ENCODE data around the gene DTNBP1.

The DTNBP1 gene

DNA sequence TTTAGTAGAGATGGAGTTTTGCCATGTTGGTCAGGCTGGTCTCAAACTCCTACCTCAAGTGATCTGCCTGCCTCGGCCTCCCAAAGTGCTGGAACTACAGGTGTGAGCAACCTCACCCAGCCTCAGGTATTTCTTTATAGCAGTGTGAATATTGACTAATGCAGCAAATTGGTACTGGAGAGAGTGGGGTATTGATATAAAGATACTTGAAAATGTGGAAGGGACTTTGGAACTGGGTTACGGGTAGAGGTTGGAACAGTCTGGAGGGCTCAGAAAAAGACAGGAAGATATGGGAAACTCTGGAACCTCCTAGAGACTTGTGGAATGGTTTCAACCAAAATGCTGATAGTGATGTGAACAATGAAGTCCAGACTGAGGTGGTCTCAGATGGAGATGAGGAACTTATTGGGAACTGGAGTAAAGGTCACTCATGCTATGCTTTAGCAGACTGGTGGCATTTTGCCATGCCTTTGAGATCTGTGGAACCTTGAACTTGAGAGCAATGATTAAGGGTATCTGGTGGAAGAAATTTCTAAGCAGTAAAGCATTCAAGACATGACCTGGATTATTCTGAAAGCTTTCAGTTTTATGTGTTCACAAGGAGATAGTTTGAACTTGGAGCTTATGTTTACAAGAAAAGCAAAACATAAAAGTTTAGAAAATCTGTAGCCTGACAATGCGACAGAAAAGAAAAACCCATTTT lies 127.2 kb downstream of the DTNBP1 start:
- H3K4me3 ChIP-seq (ENCODE audit: low read depth, low read length) = no peak overlapping the region
- in situ Hi-C loops (cut with HindIII; ENCODE audit: low sequenced_read_pairs) = no loop called here
- no peak for DNase-seq (ENCODE audit: low read depth, low spot score)
- TF ChIP-seq, protein P1, sequence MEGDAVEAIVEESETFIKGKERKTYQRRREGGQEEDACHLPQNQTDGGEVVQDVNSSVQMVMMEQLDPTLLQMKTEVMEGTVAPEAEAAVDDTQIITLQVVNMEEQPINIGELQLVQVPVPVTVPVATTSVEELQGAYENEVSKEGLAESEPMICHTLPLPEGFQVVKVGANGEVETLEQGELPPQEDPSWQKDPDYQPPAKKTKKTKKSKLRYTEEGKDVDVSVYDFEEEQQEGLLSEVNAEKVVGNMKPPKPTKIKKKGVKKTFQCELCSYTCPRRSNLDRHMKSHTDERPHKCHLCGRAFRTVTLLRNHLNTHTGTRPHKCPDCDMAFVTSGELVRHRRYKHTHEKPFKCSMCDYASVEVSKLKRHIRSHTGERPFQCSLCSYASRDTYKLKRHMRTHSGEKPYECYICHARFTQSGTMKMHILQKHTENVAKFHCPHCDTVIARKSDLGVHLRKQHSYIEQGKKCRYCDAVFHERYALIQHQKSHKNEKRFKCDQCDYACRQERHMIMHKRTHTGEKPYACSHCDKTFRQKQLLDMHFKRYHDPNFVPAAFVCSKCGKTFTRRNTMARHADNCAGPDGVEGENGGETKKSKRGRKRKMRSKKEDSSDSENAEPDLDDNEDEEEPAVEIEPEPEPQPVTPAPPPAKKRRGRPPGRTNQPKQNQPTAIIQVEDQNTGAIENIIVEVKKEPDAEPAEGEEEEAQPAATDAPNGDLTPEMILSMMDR (IDR thresholded peaks at IDR 0.05; ENCODE audit: low read depth, low read length) = no peak

DNA sequence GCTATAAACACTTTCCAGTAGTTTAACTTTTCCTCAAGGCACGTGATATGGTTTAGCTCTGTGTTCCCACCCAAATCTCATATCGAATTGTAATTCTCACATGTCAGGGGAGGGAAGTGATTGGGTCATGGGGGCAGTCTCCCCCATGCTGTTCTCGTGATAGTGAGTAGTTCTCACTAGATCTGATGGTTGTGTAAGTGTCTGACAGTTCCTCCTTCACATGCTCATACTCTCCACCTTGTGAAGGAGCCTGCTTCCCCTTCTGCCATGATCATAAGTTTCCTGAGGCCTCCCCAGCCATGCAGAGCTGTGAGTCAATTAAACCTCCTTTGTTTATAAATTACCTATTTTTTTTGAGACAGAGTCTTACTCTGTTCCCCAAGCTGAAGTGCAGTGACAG lies 127.9 kb downstream of the DTNBP1 start:
- no peak for DNase-seq (ENCODE audit: low read depth, low spot score)
- TF ChIP-seq, protein P1 (IDR thresholded peaks at IDR 0.05; ENCODE audit: low read depth, low read length) = no peak
- H3K4me3 ChIP-seq (ENCODE audit: low read depth, low read length) = no peak overlapping the region
- in situ Hi-C loops (cut with HindIII; ENCODE audit: low sequenced_read_pairs) = no loop called here

DNA sequence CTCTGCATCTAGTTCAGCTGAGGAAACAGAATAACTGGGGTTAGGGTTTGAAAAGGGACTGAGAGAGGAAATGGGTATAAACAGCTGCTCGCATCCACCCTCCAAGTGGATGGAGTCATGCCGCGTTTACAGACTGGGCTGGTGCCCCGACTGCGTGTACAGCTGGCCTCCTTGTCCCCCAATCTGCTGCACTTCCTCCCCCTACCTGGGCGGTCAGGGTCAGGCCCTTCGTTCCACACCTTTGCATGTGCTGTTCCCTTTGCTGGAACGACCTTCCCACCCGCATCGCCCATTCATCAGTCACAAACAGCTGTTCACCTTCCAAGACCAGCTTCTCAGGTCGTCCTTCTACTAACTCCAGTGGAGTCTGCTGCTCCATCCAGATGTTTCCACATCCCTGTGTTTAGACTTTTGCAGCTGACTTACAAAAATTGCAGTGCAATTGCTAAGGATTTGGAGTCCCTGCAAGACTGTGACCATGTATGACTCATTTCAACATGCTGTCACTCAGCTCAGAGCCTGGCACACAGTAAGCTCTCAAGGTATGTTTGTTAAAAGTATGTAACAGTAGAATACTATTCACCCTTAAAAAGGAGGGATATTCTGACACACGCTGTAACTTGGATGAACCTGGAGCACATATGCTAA lies 129.3 kb downstream of the DTNBP1 start:
- TF ChIP-seq, protein P1 (IDR thresholded peaks at IDR 0.05; ENCODE audit: low read depth, low read length) = no peak
- DNase-seq (ENCODE audit: low read depth, low spot score) = no peak
- in situ Hi-C loops (cut with HindIII; ENCODE audit: low sequenced_read_pairs) = no loop called here
- no peak overlapping the region for H3K4me3 ChIP-seq (ENCODE audit: low read depth, low read length)

DNA sequence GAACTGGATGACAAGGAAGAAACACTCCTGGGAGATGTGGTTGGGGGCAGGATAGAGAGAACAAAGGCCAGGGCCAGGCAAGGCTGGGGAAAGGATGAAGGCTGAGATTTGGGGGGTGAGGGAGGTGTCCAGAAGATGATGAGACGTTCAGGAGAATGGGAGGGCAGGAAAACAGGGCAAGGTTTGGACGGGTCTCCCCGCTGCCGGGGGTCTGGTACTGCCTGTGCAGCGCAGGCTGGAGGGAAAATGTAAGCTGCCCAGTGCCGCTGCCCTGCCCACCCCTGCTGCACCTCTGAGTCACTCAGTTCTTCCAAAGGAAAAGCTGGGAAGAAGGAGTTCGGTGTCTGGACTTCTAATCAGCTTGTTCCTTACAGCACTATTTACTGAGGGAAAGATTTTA lies 130.9 kb downstream of the DTNBP1 start:
- TF ChIP-seq, protein P1 (IDR thresholded peaks at IDR 0.05; ENCODE audit: low read depth, low read length) = no peak

DNA sequence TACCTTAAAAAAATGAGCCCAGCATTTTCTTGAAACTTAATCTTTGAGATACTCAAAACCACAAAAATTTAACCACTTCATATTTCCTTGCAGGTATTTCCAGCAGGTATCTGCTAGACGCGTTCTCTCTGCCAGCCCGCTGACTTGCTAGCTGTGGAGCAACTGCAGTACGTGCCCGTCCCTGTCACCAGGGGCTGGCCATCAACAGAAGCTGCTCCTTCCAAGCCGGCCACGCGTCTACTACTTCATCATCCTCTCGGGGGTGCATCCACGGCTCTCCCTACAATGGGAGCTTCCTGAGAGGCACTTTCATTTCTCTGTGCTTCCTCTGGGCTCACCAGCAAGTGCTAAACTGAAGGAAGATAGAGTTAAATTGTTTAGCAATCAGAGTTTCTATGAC lies 132.4 kb downstream of the DTNBP1 start:
- TF ChIP-seq, protein P1 (IDR thresholded peaks at IDR 0.05; ENCODE audit: low read depth, low read length) = no peak
- in situ Hi-C loops (cut with HindIII; ENCODE audit: low sequenced_read_pairs) = no loop called here
- no peak for DNase-seq (ENCODE audit: low read depth, low spot score)
- no peak overlapping the region for H3K4me3 ChIP-seq (ENCODE audit: low read depth, low read length)

More for the DNA sequence above, 130.9 kb downstream of the DTNBP1 start:
- in situ Hi-C loops (cut with HindIII; ENCODE audit: low sequenced_read_pairs) = no loop called here
- no peak overlapping the region for H3K4me3 ChIP-seq (ENCODE audit: low read depth, low read length)
- DNase-seq (ENCODE audit: low read depth, low spot score) = no peak

DNA sequence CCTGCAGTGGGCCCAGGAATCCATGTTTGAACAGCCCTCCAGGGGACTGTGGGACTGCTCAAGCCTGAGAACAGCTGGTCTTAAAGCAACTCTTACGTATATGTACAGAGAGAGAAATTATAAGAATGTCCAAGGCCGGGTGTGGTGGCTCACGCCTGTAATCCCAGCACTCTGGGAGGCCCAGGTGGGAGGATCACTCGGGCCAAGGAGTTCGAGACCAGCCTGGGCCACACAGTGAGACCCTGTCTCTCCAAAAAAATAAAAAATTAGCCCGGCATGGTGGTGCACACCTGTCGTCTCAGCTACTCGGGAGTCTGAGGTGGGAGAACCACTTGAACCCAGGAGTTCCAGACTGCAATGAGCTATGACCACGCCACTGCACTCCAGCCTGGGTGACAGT lies 134.0 kb downstream of the DTNBP1 start:
- DNase-seq (ENCODE audit: low read depth, low spot score) = no peak
- TF ChIP-seq, protein P1 (IDR thresholded peaks at IDR 0.05; ENCODE audit: low read depth, low read length) = no peak
- in situ Hi-C loops (cut with HindIII; ENCODE audit: low sequenced_read_pairs) = no loop called here
- no peak overlapping the region for H3K4me3 ChIP-seq (ENCODE audit: low read depth, low read length)
